ENCODE data around the gene UGCG.
"Not testable (repeated sequence)": the region's sequence is repeated elsewhere in the genome, so short reads cannot be mapped to it uniquely, and the experiment has no call there.

Gene UGCG

GRCh38 chr9:111920531-111920930 lies 23.9 kb downstream of the UGCG start:
- no peak for DNase-seq (ENCODE audit: low read depth)

GRCh38 chr9:111922324-111923013 lies 25.9 kb downstream of the UGCG start:
- DNase-seq (ENCODE audit: low read depth): no peak

GRCh38 chr9:111924281-111924680 lies 27.7 kb downstream of the UGCG start:
- DNase-seq (ENCODE audit: low read depth): no peak

GRCh38 chr9:111925017-111925770 lies 28.6 kb downstream of the UGCG start:
- no peak for DNase-seq (ENCODE audit: low read depth)

GRCh38 chr9:111925784-111926183 lies 29.2 kb downstream of the UGCG start:
- DNase-seq (ENCODE audit: low read depth): no peak

- peak; percentile 22 for DNase-seq (ENCODE audit: low read depth)
These were observed 29.8 kb downstream of the UGCG start for GRCh38 chr9:111926421-111926875.

GRCh38 chr9:111928359-111928720 lies 31.7 kb downstream of the UGCG start:
- no peak for DNase-seq (ENCODE audit: low read depth)

- DNase-seq (ENCODE audit: low read depth): no peak
These were observed 38.1 kb downstream of the UGCG start for GRCh38 chr9:111934747-111935146.

GRCh38 chr9:111936391-111936790 lies 39.8 kb downstream of the UGCG start:
- DNase-seq (ENCODE audit: low read depth): no peak

GRCh38 chr9:111937301-111937700 lies 40.7 kb downstream of the UGCG start:
- DNase-seq (ENCODE audit: low read depth): no peak

- DNase-seq (ENCODE audit: low read depth): peak; percentile 33
These were observed 41.3 kb downstream of the UGCG start for GRCh38 chr9:111937781-111938426.

GRCh38 chr9:111938427-111938800 lies 41.8 kb downstream of the UGCG start:
- no peak for DNase-seq (ENCODE audit: low read depth)

- no peak for DNase-seq (ENCODE audit: low read depth)
These were observed 42.7 kb downstream of the UGCG start for GRCh38 chr9:111939322-111939721.

- no peak for DNase-seq (ENCODE audit: low read depth)
These were observed 44.1 kb downstream of the UGCG start for GRCh38 chr9:111940697-111941096.

- DNase-seq (ENCODE audit: low read depth): no peak
These were observed 46.6 kb downstream of the UGCG start for GRCh38 chr9:111943200-111943599.

GRCh38 chr9:111943746-111944145 lies 47.1 kb downstream of the UGCG start:
- no peak for DNase-seq (ENCODE audit: low read depth)

- no peak for DNase-seq (ENCODE audit: low read depth)
These were observed 47.7 kb downstream of the UGCG start for GRCh38 chr9:111944241-111944866.

GRCh38 chr9:111945216-111945615 lies 48.6 kb downstream of the UGCG start:
- no peak for DNase-seq (ENCODE audit: low read depth)

- DNase-seq (ENCODE audit: low read depth): not testable (repeated sequence)
These were observed 51.5 kb downstream of the UGCG start for GRCh38 chr9:111948109-111948508.

- DNase-seq (ENCODE audit: low read depth): no peak
These were observed 52.3 kb downstream of the UGCG start for GRCh38 chr9:111948951-111949350.

GRCh38 chr9:111949919-111950318 lies 53.3 kb downstream of the UGCG start:
- no peak for DNase-seq (ENCODE audit: low read depth)

- no peak for DNase-seq (ENCODE audit: low read depth)
These were observed 55.9 kb downstream of the UGCG start for GRCh38 chr9:111952559-111952958.

GRCh38 chr9:111953444-111953843 lies 56.8 kb downstream of the UGCG start:
- no peak for DNase-seq (ENCODE audit: low read depth)

Data from stimulated activated CD8-positive, alpha-beta memory T cell treated with anti-CD3 and anti-CD28 coated beads, Interleukin-4, amount 100 ng/mL, for 24 hours (primary cell).